Sigmoid colon (tissue), 4 donors: Measurements from ENCODE around the gene FZR1.

ENCODE experiments used
- CTCF ChIP-seq, 4 experiments: fragments of 450-650 bp in 3 of 4; fragments of 200-600 bp in 1 of 4; IDR thresholded peaks; one replicate each; pipeline ENCODE4 v1.5.1; 2016 to 2019; ENCODE audit warnings: antibody characterized with exemption in 4 of 4, mild to moderate bottlenecking in 3 of 4, moderate library complexity in 2 of 4
- EP300 ChIP-seq, 4 donors: sonication (generic); formaldehyde crosslinking; IDR thresholded peaks; one replicate each; pipeline ENCODE4 v1.6.1; 2017; ENCODE audit warnings: antibody characterized with exemption in 4 of 4
- POLR2A ChIP-seq, 2 donors: fragments of 450-650 bp; IDR thresholded peaks; one replicate each; pipeline ENCODE4 v1.6.1; 2016; ENCODE audit warnings: antibody characterized with exemption in 2 of 2, mild to moderate bottlenecking in 2 of 2, moderate library complexity in 2 of 2
- POLR2AphosphoS5 ChIP-seq, 4 donors: sonication (generic); formaldehyde crosslinking; IDR thresholded peaks; one replicate each; pipeline ENCODE4 v1.6.1; 2017; ENCODE audit warnings: antibody characterized with exemption in 4 of 4

DNA sequence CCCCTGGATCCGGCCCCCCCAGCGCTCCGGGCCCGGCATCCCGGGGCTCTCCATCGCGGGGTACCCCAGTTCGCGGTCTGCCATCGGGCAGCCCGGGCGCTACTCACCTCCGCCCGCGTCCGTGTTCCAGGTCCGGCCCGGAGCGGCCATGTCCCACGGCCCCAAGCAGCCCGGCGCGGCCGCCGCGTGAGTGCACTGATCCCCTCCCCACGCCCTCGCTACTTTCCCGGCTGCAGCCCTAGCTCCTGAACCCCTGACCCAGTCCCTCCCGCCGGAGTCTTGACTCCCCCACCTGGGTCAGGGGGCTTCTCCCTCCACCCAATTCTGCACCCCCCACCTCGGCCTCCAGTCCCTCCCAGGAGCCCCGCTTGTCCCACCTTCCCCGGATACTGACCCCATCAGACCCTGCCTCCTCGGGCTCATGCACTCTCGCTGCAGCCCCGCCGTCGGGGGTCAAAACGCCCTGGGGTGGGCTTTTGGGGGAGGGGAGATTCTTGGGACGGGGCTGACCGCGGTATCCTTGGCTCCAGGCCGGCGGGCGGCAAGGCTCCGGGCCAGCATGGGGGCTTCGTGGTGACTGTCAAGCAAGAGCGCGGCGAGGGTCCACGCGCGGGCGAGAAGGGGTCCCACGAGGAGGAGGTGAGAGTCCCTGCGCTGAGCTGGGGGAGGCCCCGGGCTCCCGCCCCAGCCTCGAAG lies 67.2 kb downstream of the FZR1 start:
- TF ChIP-seq CTCF (IDR thresholded peaks at IDR 0.05) (no peak), POLR2A (IDR thresholded peaks at IDR 0.05) (no peak), POLR2AphosphoS5 (IDR thresholded peaks at IDR 0.05) (no peak), EP300 (IDR thresholded peaks at IDR 0.05) (no peak)
